22Rv1 (cell line): Measurements from ENCODE around the gene METTL15.

Experiments
- H3K27ac ChIP-seq: fragments of 450-650 bp; 2 replicates; pipeline ENCODE4 v1.5.1; 2017
- CTCF ChIP-seq: fragments of 450-650 bp; IDR thresholded peaks from 2 replicates; pipeline ENCODE4 v1.5.1; 2017; ENCODE audit warnings: mild to moderate bottlenecking
- ZFX ChIP-seq: fragments of 450-650 bp; IDR thresholded peaks from 2 replicates; pipeline ENCODE4 v1.6.1; 2017; ENCODE audit warnings: antibody characterized with exemption, borderline replicate concordance

METTL15 gene

GRCh38 chr11:28342716-28343115 is 234.5 kb downstream of the METTL15 start:
- H3K27ac ChIP-seq, result no peak overlapping the region
- TF ChIP-seq CTCF (no peak), ZFX (no peak)

GRCh38 chr11:28343304-28344233 is 235.4 kb downstream of the METTL15 start:
- no peak overlapping the region for H3K27ac ChIP-seq
- TF ChIP-seq ZFX (no peak), CTCF (no peak)

- TF ChIP-seq CTCF, result no peak
- TF ChIP-seq ZFX, result no peak
- H3K27ac ChIP-seq, result no peak overlapping the region
Measured at GRCh38 chr11:28346209-28346608, 238.0 kb downstream of the METTL15 start.

- no peak overlapping the region for H3K27ac ChIP-seq
- no peak for TF ChIP-seq CTCF
Measured at GRCh38 chr11:28346721-28347120, 238.5 kb downstream of the METTL15 start.

GRCh38 chr11:28347371-28347770 is 239.2 kb downstream of the METTL15 start:
- no peak for TF ChIP-seq ZFX
- no peak overlapping the region for H3K27ac ChIP-seq

GRCh38 chr11:28350216-28350615 is 242.0 kb downstream of the METTL15 start:
- TF ChIP-seq CTCF (no peak), ZFX (no peak)
- H3K27ac ChIP-seq, result no peak overlapping the region

- no peak overlapping the region for H3K27ac ChIP-seq
- TF ChIP-seq CTCF, result no peak
- TF ChIP-seq ZFX, result no peak
Measured at GRCh38 chr11:28353991-28354390, 245.8 kb downstream of the METTL15 start.
